Cardiac muscle cell (in vitro differentiated cells and primary cell): ENCODE measurements around the gene DUSP6. TPM values are rescaled to one million over a fixed set of nuclear protein-coding genes. Genes with fewer than 3 reads are reported as not detected.
"Not testable (repeated sequence)": the region's sequence is repeated elsewhere in the genome, so short reads cannot be mapped to it uniquely, and the experiment has no call there.

Experiments
- DNase-seq, 2 donors: peaks; one replicate each; pipeline versions ENCODE4 v3.0.0 to v3.0.0-alpha.2; 2010 to 2017; ENCODE audit warnings: low read depth in 1 of 2, low spot score in 1 of 2
- H3K27ac ChIP-seq: fragments of 200-600 bp; sonication (generic); 2 replicates; pipeline ENCODE4 v1.5.1; 2016
- H3K27me3 ChIP-seq: fragments of 200-600 bp; sonication (generic); 2 replicates; pipeline ENCODE4 v1.6.0; 2016; ENCODE audit warnings: control low read depth
- H3K36me3 ChIP-seq: fragments of 200-600 bp; sonication (generic); 2 replicates; pipeline ENCODE4 v1.5.1; 2016; ENCODE audit warnings: control low read depth
- H3K4me1 ChIP-seq: fragments of 200-600 bp; sonication (generic); 2 replicates; pipeline ENCODE4 v1.8.1; 2017; ENCODE audit warnings: low read depth, mild to moderate bottlenecking, mixed run types
- H3K4me3 ChIP-seq: fragments of 200-600 bp; sonication (generic); 2 replicates; pipeline ENCODE4 v1.5.1; 2016; ENCODE audit warnings: mild to moderate bottlenecking
- H3K9me3 ChIP-seq: fragments of 200-600 bp; sonication (generic); 2 replicates; pipeline ENCODE4 v1.5.1; 2017; ENCODE audit warnings: low read depth, mild to moderate bottlenecking, control low read depth
- CTCF ChIP-seq: IDR thresholded peaks from 2 replicates; pipeline ENCODE4 v1.5.1; 2012; ENCODE audit warnings: low read depth, mild to moderate bottlenecking, low read length
- polyA plus RNA-seq: library from polyadenylated mRNA; unstranded; fragments of >200 nt; fragmentation: Nextera tagmentation; extraction: Ambion mirVana; gene quantifications from 2 replicates; pipeline ENCODE4 v1.2.1, GENCODE V29; 2016
- total RNA-seq: library from RNA; depleted of rRNA; stranded (reverse); fragments of >200 nt; gene quantifications from 2 replicates; pipeline ENCODE4 v1.2.3, GENCODE V29; 2016

The DUSP6 gene
- total and polyA plus RNA-seq, 2 experiments from 2014 or later: 191 to 200 TPM

DNA sequence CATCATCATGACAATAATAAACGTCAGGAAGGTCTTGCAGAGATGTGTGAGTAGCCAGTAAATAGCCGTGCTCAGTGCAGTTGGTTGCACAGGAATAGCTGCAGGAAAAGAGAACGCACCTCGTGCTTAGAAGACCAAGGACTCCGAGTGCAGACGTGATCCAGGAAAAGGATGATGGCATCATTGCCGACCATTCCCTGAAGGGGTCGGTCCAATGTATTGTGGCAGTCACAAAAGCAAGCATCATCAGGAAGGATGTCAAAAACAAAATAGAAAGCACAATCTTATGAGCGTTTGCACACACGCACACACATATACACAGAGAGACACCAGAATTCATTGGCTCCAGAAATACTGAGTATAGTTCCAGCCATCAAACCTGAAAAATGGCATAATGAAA, 12.8 kb downstream of the DUSP6 start:
- no peak for DNase-seq
- Histone ChIP-seq H3K36me3 (no peaks in the 10 kb centered on the region), H3K27ac (no peak overlapping the region), H3K4me3 (no peak overlapping the region), H3K9me3 (no peaks in the 10 kb centered on the region), H3K4me1 (peaks cover 5% of the 10 kb centered on the region), H3K27me3 (no peaks in the 10 kb centered on the region)
- no peak for TF ChIP-seq CTCF

GRCh38 chr12:89337136-89337535, 15.2 kb downstream of the DUSP6 start:
- not testable (repeated sequence) for H3K27me3 ChIP-seq, DNase-seq, H3K27ac ChIP-seq, H3K9me3 ChIP-seq, H3K36me3 ChIP-seq, H3K4me3 ChIP-seq
- H3K4me1 ChIP-seq: peaks cover 15% of the 10 kb centered on the region

GRCh38 chr12:89335452-89336244, 16.7 kb downstream of the DUSP6 start:
- TF ChIP-seq CTCF: no peak
- no peak for DNase-seq
- Histone ChIP-seq H3K27me3 (no peaks in the 10 kb centered on the region), H3K4me1 (peaks cover 15% of the 10 kb centered on the region), H3K27ac (peak overlapping the region; percentile 76), H3K9me3 (no peaks in the 10 kb centered on the region), H3K36me3 (no peaks in the 10 kb centered on the region), H3K4me3 (no peak overlapping the region)

DNA sequence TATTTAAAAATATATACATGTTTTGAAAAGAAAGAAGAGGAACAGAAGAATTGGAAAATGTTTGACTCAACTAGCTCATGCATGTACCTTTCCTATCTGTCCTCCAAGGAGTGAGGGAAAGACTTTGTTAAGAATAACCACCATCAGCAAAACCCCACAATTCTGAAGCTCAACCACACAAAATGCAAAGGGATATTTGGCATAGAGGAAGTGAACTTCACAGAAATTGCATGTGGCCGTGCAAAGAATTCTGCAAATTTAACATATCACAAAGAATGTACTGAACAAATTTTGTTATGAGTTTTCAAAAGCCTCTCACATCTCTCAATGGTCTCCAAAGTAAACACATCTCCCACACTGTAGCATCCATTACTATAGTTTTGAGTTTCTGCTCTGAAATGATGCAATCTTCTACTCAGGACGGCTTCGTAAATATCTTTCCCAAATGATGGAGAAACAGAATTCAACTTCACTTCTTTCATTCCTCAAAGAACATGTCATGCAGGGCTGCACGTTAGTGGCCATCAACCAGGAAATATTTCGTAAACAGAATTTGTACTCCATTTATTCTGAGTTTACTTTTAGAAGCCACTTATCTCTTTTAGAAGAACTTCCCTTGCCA, 17.6 kb downstream of the DUSP6 start:
- peaks cover 15% of the 10 kb centered on the region for H3K4me1 ChIP-seq
- no peaks in the 10 kb centered on the region for H3K36me3 ChIP-seq
- TF ChIP-seq CTCF: no peak
- no peaks in the 10 kb centered on the region for H3K27me3 ChIP-seq
- H3K9me3 ChIP-seq: no peaks in the 10 kb centered on the region
- no peak overlapping the region for H3K4me3 ChIP-seq
- peak in 1 of 2 donors; percentile 61 for DNase-seq
- peak overlapping the region; percentile 76 for H3K27ac ChIP-seq

DNA sequence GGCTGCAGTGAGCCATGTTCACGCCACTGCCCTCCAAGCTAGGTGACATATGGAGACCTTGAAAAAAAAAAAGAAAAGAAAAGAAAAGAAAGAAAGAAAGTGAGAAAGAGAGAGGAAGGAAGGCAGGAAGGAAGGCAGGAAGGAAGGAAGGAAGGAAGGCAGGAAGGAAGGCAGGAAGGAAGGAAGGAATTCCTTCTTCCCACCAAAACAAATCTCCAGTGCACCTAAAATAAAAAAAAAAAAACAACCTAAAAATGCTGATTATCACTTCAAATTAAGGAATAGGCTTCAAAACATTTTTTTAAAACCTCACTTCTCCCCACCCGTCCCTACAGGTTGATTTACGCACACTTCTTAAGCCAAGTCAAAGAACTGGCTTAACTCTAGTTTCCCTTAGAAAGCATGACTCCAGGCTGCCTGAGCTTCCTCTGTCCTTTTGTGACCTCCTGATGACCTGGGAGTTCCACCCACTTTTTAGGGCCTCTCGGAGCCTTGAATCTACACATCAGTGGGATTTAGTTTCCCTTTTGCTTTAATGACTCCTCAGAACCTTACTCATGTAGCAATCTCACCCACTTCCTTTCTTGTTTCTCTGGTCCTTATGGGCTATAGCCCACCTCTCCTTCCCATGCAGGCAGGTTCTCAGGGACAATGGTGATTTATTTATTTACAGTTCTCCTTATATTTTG, 18.6 kb downstream of the DUSP6 start:
- DNase-seq: no peak
- peak overlapping the region; percentile 76 for H3K27ac ChIP-seq
- no peak overlapping the region for H3K4me3 ChIP-seq
- H3K9me3 ChIP-seq: no peaks in the 10 kb centered on the region
- H3K36me3 ChIP-seq: no peaks in the 10 kb centered on the region
- peaks cover 23% of the 10 kb centered on the region for H3K4me1 ChIP-seq
- TF ChIP-seq CTCF: no peak
- H3K27me3 ChIP-seq: no peaks in the 10 kb centered on the region
